8988T (cell line): ENCODE data around the gene FRMD3.

Source experiments
- DNase-seq: peaks from one replicate; pipeline ENCODE4 v3.0.0; 2011

Gene FRMD3

DNA sequence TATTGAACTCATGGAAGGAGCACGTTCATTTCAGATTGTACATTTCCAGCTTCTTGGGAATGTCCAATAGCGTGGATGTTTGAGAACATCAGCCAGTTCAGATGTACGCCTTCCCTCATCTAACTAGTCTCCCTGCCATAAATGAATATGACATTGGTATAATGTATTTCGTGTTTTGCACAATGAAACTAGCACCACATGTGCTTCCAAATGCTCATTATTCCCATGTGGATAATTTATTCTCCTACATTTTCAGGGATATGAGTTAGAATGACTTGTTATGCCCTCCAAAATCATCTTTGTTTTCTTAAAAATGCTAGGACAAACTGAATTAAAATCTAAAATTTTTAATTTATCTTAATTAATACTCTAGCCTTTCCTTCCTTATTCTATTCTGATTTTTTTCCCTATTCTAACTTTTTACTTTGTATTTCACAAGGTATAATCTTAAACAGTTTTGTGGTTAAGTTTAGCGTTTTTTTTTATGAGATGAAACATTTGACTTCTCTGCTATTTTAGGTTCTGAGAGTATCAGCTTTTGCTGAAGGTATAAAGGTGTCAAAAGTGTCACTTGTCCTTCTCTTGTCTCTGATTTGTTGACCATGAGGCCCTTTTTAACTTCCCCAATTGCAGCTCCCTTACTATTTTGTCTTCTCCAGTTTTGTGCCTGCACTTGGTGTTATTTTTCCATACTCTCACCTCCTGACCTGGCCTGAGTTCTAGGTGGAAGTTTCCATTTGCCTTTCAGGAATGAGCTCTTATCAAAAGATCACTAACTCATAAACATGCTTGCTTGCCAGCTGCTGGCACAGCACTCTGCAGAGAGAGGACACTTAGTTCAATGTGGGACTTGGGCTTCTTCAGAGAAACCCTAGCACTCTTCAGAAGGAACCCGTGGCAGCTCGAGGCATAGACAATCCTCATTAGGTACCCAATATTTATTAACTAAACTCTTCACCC, 106.8 kb downstream of the FRMD3 start:
- DNase-seq = no peak

- DNase-seq = no peak
Observed at GRCh38 chr9:83430681-83431080, 107.5 kb downstream of the FRMD3 start.

DNA sequence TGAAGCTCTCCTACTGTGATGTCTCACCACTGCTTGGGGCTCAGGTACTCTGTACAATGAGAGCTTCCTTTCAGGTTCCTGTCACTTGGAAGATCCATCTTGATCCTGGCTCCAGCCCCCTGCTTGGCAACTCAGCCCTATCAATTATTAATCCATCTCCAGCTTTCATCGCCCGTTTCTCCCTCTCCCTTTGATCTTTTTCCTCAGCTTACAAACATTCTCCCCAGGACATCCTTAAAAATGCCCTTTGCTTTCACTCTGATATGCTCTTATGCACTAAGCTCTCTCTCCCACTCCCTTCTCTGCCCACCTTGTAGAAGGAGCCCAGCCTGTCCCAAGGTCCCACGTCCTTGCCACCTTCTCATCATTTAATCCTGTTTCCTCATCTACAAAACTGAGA, 109.0 kb downstream of the FRMD3 start:
- no peak for DNase-seq

DNA sequence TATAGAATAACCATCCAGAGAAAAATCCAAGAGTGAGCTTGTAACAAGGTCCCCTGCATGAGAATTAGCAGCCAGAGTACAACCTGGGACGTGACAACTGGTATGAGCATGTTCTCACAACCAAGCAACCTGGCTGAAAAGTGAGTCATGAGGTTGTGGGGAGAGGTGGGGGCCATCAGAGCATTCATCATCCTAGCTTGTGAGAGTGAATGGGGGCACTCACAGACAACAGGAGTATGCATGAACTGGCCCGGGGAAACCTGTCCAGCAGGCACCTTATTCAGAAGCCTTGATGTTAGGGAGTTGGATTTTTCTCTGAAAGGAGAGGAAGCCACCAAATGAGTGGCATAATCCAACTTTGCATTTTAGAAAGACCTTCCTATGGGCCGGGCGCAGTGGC, 113.0 kb downstream of the FRMD3 start:
- DNase-seq = no peak

- DNase-seq = no peak
Observed at GRCh38 chr9:83424831-83425230, 113.4 kb downstream of the FRMD3 start.

GRCh38 chr9:83423815-83424707, 114.1 kb downstream of the FRMD3 start:
- no peak for DNase-seq

DNA sequence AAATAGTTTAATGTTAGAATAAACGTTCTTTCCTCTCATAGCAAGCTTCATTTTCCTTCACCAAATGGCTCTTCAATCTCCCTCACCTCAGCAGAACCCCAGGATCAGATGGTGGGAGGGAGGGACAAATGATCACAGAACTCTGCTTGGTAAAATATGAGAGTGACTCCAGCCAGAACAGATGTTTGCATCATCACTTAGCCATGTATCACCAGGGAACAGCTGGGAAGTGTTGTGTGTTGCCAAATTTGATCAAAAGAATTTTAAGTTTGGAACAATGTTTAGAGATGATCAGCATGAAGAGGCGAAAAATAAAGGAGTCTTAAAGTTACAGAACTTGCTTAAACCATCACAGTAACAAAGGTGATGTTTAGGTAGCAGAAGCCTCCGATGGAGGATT, 115.7 kb downstream of the FRMD3 start:
- DNase-seq = no peak

DNA sequence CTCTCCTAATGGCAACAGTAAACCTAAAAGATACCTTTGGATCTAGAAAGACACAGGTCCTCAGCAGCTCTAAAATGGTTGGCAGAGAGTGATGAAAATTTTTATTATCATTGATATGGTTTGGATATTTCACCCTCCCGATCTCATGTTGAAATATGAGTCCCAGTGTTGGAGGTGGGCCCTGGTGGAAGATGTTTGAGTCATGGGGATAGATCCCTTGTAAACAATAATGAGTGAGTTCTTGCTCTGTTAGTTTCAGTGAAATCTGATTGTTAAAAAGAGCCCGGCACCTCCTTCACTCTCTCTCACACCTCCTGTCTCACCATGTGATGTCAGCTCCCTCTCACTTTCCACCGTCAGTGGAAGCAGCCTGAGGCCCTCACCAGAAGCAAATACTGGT, 117.7 kb downstream of the FRMD3 start:
- no peak for DNase-seq

GRCh38 chr9:83419961-83420360, 118.2 kb downstream of the FRMD3 start:
- DNase-seq = no peak

DNA sequence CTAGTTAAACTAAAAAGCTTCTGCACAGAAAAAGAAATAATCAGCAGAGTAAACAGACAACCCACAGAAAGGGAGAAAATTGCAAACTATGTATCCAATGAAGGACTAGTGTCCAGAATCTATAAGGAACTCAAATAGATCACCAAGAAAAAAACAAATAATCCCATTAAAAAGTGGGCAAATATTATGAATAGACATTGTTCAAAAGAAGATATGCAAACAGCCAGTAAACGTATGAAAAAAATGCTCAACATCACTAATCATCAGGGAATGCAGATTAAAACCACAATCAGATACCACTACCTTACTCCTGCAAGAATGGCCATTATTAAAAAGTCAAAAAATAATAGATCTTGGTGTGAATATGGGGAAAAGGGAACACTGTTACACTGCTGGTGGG, 119.9 kb downstream of the FRMD3 start:
- DNase-seq = no peak

- no peak for DNase-seq
Observed at GRCh38 chr9:83413367-83413766, 124.8 kb downstream of the FRMD3 start.

GRCh38 chr9:83410701-83411100, 127.5 kb downstream of the FRMD3 start:
- no peak for DNase-seq

DNA sequence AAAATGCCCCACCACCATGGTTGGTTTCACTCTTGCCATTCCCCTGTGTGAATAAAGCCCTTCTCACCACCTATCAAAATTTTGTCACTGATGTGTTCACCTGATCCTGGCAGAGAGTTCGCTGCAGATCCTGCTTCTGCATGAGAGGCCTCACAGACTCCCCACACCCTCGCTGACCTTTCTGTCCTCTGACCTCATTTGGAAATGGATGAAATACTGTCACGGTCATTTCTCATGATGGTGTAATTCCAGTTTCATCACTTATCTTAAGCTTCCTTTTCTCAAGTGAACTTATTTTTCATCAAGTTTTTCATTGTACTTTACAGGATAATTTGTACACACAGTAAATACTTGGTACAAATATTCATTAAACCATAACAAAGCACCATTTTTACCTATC, 131.3 kb downstream of the FRMD3 start:
- no peak for DNase-seq

- no peak for DNase-seq
Observed at GRCh38 chr9:83405759-83406158, 132.4 kb downstream of the FRMD3 start.

DNA sequence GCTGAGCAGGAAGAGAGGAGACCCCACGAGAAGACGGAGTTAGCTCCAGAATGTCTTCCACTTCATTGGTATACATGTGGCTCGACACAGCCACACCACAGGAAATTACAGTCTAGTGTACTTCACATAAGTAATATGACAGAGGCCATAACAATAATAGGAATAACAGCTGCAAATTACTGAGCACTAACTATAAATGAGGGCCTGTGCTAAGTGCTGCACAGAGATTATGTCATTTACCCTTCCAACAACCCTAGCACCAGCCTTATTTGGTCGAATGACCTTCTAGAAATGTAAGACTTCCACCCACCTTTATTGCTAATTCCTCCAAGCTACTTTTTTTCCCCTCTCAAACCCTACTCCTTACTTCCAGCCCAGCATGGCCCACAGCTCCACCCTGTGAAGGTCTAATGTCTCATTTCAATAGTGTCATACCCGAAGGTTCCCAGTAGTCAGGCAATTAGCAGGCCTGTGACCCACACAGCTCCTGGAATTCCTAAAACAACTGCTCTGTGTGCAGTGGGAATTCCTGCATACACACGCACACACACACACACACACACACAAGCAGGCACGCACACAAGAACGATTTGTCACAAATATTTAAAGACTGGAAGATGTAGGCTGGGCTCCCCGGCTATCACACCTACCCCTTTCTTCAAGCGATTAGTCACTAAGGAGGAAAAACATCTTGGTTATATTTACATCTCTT, 134.5 kb downstream of the FRMD3 start:
- no peak for DNase-seq

DNA sequence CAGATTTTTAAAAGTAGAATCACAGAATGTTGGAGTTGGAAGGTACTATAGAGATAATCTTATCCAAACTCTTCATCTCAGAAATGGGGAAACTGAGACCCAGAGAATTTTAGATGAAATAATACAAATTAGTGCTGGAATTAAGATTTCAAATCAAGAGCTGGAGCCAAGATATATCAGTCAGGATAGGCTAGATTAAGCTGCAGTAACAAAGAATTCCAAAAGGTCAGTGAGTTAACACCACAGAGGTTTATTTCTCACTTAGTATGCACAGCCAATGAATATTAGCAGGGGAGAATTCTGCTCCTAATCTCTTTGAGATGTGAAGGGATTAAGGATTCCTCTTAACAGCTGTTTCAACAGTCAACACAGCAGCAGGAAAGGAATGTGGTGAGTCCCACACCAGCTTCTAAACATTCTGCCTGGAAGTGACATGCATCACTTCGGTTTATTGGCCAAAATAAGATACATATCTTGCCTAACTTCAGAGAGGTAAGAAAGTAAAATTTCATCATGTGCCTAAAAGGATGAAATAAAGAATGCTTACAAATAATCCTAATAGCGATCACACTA, 136.8 kb downstream of the FRMD3 start:
- no peak for DNase-seq

DNA sequence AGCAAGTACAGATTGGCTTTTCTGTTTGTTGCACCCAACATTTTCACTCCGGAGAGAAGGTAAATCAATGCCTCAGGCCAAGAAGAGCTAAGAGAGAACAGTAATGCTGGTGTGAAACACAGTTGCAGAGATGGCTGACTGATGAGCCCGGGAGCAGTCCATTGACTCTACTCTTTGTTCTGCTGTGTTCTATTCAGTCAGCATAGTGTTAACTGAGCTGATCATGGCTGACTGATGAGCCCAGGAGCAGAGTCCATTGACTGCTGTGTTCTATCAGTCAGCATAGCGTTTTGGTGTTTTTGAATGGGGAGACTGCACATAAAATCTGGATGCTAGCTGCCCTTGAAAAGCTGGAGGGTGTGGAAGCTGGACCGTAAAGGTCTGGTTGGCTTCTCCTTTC, 141.4 kb downstream of the FRMD3 start:
- DNase-seq = no peak

DNA sequence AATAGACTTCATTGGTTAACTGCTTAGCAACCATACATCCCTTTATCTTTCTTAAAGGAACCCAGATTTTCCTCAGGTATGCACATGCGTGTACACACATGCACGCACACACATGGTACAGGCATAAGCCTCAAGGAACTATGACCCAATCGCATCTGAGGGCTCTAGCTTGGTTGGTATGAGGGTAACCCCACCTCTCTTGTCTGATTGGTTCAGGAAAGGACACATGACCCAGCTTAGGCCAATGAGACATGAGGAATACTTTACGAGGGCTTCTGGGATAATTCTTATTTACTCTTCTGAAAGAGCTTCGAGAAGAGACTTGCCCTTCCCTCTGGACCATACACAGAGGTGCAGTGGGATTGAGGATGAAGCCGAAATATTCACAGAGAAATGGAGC, 141.9 kb downstream of the FRMD3 start:
- no peak for DNase-seq

GRCh38 chr9:83392228-83392627, 146.0 kb downstream of the FRMD3 start:
- DNase-seq = no peak

- DNase-seq = no peak
Observed at GRCh38 chr9:83388346-83388745, 149.9 kb downstream of the FRMD3 start.

DNA sequence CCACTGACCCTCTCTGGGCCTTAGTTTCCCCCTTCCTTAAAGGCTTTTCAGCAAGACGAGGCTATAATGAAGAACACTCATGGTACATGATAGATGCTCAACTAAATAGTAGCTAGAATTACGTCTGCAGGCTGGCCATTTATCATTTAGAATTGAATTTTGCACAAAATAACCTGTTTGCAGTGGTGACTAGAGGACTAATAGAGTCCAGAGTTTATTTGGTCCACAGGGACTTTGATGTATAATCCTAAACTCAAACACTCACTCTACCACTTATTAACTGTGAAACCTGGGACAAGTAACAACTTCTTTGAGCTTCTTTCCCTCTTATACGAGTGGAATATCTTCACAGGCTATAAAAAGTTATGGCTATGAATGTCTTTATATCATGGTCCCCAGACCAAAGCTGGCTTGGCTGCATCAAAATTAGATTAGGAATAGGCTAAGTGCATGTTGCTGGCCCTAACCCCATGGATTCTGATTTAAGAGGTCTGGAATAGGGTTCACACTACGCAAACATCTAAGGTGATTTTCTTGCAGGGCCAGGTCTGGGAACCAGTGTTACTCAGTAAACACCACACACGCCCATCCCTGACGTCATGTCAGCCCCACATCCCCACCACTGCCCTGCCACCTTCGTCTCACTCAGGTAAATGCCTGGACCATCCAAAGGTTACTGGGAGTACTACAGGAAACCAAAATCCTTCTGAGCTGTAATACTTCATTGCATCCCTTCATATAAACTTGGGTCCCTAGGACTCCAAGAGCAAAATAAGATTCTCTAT, 150.6 kb downstream of the FRMD3 start:
- DNase-seq = no peak

GRCh38 chr9:83385317-83385716, 152.9 kb downstream of the FRMD3 start:
- no peak for DNase-seq
